Measurements from ENCODE around the gene PDE2A.
A peak's percentile ranks its signal among the peaks of the same experiment; 100 is the strongest.

Gene PDE2A

GRCh38 chr11:72587696-72588095, 86.5 kb downstream of the PDE2A start:
- no peak for DNase-seq

DNA sequence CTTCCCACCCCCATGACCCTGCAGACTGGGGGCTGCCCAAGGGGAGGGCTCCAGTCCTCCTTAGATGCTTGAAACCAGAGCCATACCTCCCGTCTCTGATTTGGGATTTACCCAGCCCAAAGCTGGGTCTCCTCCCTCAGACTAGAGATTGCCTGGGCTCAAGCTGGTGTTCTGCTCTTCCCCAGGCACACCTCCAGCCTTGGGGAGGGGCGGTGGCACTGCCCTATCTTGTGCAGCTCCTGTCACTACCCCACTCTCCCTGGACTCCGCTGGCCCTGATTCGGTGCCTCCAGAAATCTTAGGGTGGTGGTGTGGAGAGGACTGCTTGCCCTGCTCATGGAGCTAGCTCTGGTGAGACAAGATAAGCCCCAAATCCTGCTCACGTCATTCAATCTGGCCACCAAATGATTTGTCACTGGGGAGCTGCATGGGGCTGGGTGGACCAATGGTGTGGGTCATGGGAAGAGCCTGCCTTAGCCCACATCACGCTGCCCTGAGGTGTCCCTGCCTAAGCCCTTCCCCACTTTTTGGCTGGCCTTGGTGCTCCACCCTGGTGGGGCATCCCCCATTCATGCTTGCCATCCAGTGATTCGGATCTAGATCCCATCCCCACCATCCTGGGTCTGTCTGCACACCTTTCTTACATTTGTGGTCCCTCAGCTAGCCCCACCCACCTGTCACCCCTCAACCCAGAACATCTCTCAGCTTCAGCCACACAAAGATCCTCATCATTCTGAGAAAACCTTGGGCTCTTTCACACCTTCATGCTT, 87.7 kb downstream of the PDE2A start:
- DNase-seq, result no peak

GRCh38 chr11:72585762-72586311, 88.4 kb downstream of the PDE2A start:
- peak; percentile 71 to 80 (median 76) for DNase-seq

- DNase-seq, result peak in 3 of 4 experiments; percentile 23 to 52 (median 30)
Observed at GRCh38 chr11:72584939-72585597, 89.2 kb downstream of the PDE2A start.

DNA sequence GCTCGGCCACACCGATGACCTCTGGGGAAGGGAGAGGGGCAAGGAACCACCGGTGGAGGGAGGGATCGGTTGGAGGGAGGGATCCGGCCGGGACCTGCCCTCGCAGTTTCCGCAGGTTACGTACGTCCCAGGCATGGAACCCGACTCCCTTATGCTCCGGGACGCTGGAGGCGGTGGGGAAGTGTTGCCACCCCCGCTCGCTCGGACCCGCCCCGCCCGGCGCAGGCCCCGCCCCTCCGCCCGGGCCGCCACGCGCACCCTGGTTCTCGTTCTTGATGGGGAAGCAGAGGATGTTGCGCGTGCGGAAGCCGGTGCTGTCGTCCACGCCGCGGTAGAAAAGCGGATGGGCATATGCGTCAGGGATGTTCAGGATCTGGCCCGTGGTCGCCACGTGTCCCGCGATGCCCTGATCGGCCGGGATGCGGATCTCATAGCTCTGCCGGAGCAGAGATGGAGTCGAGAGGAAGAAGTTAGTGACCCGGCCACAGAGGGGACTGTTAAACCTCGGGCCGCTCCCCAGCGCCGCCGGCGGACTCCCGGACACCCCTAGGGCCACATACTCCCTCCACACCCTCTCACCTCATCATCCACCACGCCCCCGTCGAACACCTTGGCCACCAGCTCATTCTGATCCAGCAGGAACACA, 89.8 kb downstream of the PDE2A start:
- DNase-seq, result peak; percentile 93 to 96 (median 96)

DNA sequence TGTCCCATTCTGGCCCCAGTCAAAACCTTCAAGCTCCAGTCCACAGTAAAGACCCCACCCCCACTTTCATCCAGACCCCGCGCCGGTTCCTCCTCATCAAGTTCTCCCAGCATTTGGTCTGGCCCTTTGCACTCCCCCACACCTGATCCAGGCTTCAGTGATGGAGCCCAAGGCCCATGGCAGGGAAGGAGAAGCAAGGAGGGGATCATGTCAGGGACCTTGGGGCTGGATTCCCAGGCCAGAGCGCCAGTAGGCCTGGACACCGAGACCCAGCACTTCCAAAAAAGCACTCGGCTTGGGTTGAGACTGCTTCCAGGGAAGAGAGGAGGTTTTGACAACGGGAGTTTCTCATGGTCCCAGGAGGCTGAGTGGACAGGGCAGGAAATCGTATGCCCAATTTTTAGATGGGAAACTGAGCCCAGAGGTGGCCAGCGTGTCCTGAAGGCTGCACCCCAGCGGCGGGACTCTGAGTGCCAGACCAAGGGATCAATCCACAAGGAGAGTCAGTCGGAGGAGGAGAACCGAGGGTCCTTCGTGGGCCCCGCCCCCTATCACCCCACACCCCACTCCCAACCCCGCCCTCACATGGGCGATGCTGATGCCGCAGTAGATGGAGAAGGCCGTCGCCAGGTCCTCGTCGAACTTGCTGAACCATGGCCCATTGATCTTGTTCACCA, 90.5 kb downstream of the PDE2A start:
- DNase-seq, result no peak

GRCh38 chr11:72583177-72583553, 91.1 kb downstream of the PDE2A start:
- peak in 1 of 4 experiments; percentile 2 for DNase-seq

DNA sequence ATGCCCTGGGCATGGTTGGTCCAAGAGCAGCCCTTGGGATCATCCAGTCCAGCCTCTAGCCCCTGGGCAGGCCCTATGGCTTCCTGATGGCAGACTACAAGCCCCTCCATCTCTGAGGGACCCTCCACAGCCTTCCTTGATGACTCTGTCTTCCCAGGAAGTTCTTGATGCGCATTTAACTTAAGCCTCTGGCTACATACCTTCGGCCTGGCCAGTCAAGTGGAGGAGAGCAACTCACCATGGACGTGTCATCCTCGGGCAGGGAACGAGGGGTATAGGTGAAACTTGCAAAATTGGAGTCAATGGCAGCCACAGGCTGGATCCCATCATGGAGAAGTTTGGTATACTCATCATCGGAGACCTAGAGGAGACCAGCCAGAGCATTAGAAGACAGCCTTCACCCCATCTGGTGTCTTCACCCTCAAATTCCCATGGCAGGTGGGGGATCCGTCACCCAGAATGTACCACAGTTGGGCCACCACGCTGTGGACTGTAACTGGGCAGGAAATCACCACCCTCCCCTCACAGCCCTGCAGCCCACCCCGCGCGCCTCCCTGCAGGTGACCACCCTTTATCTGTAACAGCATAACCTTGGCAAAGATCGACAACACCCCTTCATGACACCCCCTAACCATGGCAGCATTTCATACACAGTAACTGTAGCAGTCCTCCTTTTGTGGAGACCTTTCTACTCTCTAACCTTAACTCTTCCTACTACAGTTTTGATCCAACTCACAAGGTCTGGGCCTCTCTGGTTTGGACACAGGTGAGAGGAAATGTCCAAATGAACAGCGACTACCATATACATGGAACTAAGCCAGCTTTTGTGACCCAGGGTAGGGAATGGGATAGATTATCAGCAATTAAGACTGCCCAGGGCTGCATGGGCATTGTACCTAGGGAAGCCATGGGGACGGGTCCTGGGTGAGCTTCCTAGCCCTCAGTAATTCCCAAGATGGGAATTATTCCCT, 91.7 kb downstream of the PDE2A start:
- no peak for DNase-seq

- DNase-seq, result no peak
Observed at GRCh38 chr11:72581067-72581466, 93.2 kb downstream of the PDE2A start.

DNA sequence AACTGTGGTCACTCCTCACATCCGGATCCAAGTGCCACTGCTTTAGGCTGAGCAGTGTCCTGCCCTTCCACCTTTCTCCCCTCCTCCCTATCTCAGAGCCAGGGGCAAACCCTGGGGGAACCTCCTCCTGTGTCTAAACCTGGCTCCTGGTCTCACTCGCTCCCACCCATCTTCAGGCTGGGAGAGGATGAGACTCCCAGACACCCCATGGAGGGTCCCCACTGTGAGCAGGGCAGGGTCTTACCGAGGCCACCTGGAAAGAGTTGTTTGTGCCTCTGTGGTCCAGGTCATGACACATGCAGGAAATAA, 93.6 kb downstream of the PDE2A start:
- no peak for DNase-seq

- DNase-seq, result no peak
Observed at GRCh38 chr11:72579816-72580641, 94.2 kb downstream of the PDE2A start.

- no peak for DNase-seq
Observed at GRCh38 chr11:72578991-72579815, 95.0 kb downstream of the PDE2A start.

GRCh38 chr11:72578566-72578965, 95.7 kb downstream of the PDE2A start:
- no peak for DNase-seq

DNA sequence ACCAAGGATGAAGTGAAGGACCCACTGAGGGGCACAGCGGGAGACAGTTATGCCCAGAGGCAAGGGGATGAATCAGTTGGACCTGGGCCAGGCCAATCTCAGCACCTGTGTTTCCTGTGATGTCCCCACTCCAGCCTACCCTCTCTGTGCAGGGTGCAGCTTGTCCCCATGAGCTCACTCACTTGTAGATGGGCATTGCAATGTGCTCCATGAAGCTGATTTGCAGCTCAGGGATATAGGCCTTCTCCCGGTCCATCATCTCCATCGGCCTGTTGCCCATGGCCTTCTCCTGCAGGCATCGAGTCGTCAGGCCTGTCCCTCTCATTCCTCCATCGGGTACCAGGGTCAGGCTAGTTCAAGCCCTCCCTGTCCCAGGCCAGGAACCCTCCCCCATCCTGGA, 96.2 kb downstream of the PDE2A start:
- no peak for DNase-seq

DNA sequence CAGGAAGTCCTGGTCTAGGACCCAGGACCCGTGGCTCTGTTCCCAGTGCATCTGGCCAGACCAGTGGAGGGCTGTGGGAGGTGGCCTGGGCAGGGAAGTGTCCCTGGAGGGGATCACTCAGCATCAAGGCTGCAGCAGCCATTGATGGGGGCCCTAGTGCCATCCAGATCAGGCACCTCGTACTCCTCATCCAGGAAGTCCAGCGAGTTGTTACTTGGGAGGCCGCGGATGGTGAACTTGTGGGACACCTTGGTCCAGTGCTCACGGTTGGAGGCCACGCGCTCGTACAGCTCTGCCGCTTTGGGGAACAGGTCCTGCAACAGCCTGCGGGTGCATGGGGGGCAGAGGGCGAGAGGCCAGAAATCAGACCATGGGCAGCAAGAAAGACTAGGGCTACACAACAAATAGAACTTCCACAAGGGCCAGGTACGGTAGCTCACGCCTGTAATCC, 96.9 kb downstream of the PDE2A start:
- DNase-seq, result no peak

GRCh38 chr11:72576661-72577060, 97.6 kb downstream of the PDE2A start:
- no peak for DNase-seq

- no peak for DNase-seq
Observed at GRCh38 chr11:72576243-72576595, 98.0 kb downstream of the PDE2A start.

GRCh38 chr11:72575533-72576242, 98.5 kb downstream of the PDE2A start:
- no peak for DNase-seq
